HUES48 (cell line): Measurements from ENCODE around the gene USP47.

Source experiments
- H3K27ac ChIP-seq: one replicate; pipeline ENCODE4 v1.7.0; 2013; ENCODE audit warnings: low read depth, low read length, inconsistent platforms
- H3K27me3 ChIP-seq: 2 replicates; pipeline ENCODE4 v1.6.1; 2013; ENCODE audit warnings: mild to moderate bottlenecking, low read length; ENCODE audit not compliant: control insufficient read depth, insufficient read depth
- H3K36me3 ChIP-seq: 2 replicates; pipeline ENCODE4 v1.6.1; 2013; ENCODE audit warnings: low read length; ENCODE audit not compliant: control insufficient read depth, insufficient read depth
- H3K4me1 ChIP-seq: 2 replicates; pipeline ENCODE4 v1.6.1; 2013; ENCODE audit warnings: mild to moderate bottlenecking, low read length; ENCODE audit not compliant: control insufficient read depth, insufficient read depth
- H3K4me3 ChIP-seq: 2 replicates; pipeline ENCODE4 v1.5.1; 2013; ENCODE audit warnings: mild to moderate bottlenecking, low read depth, low read length
- H3K9ac ChIP-seq: 2 replicates; pipeline ENCODE4 v1.6.1; 2013; ENCODE audit warnings: mild to moderate bottlenecking, low read depth, low read length, moderate library complexity
- H3K9me3 ChIP-seq: 2 replicates; pipeline ENCODE4 v1.6.1; 2013; ENCODE audit warnings: low read length; ENCODE audit not compliant: control insufficient read depth, insufficient read depth

The USP47 gene

GRCh38 chr11:11967669-11968510 lies 126.1 kb downstream of the USP47 start:
- no peak overlapping the region for H3K9ac ChIP-seq
- no peaks in the 10 kb centered on the region for H3K9me3 ChIP-seq
- H3K4me3 ChIP-seq, result no peak overlapping the region
- peaks cover 6% of the 10 kb centered on the region; the same call in 1 of the 2 replicates for H3K36me3 ChIP-seq
- no peaks in the 10 kb centered on the region for H3K27me3 ChIP-seq
- no peak overlapping the region for H3K27ac ChIP-seq
- no peaks in the 10 kb centered on the region for H3K4me1 ChIP-seq

- peaks cover 4% of the 10 kb centered on the region; the same call in 1 of the 2 replicates for H3K36me3 ChIP-seq
- H3K27me3 ChIP-seq, result no peaks in the 10 kb centered on the region
Measured at GRCh38 chr11:11968511-11969280, 126.9 kb downstream of the USP47 start.

DNA sequence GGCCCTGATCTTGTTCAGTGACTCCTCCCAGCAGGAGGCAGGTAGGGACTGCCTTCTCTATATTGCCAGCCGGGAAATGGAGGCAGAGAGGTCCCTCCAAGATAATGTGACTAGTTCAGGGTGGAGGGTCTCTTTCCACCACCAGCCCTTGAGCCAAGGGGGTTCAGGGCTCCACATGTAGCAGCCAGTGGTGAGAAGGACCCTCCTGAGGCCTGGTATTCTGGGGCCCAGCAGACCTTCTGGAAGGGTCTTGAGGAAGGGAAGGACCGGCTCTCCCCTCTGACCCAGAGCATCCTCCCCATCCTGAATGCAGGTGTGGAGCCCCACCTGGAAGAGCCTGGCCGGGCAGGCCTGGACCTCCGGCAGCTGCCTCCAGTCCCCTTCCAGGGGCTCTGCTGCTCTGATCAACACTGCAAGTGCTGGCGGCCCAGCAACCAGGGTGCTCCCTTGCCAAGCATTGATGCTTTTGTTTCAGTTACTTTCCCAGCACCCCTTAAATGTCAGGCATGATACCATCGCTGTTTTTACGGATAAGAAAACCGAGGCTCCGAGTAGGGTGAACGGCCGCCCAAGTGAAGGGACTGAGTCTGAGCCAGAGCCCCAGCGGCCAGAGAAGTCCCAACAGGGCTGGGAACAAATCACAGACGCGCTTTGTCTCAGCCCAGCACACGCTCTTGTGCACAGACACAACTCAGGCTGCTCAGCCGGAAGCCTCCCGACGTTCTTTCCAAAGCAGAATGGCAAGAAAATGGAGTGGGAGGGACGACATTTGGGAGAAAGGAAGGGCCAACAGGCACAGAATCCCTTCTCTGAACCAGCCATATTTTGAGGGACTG lies 127.8 kb downstream of the USP47 start:
- no peak overlapping the region for H3K9ac ChIP-seq
- no peaks in the 10 kb centered on the region for H3K9me3 ChIP-seq
- no peak overlapping the region for H3K4me3 ChIP-seq
- H3K4me1 ChIP-seq, result no peaks in the 10 kb centered on the region
- no peaks in the 10 kb centered on the region for H3K36me3 ChIP-seq
- no peak overlapping the region for H3K27ac ChIP-seq
- no peaks in the 10 kb centered on the region for H3K27me3 ChIP-seq

More at GRCh38 chr11:11968511-11969280, 126.9 kb downstream of the USP47 start:
- Histone ChIP-seq H3K9ac (no peak overlapping the region), H3K4me1 (no peaks in the 10 kb centered on the region), H3K9me3 (no peaks in the 10 kb centered on the region), H3K4me3 (no peak overlapping the region), H3K27ac (no peak overlapping the region)

GRCh38 chr11:11970556-11970955 lies 128.8 kb downstream of the USP47 start:
- no peaks in the 10 kb centered on the region for H3K9me3 ChIP-seq
- H3K36me3 ChIP-seq, result no peaks in the 10 kb centered on the region
- no peaks in the 10 kb centered on the region for H3K27me3 ChIP-seq
- no peaks in the 10 kb centered on the region for H3K4me1 ChIP-seq
- no peak overlapping the region for H3K27ac ChIP-seq
- H3K9ac ChIP-seq, result no peak overlapping the region
- H3K4me3 ChIP-seq, result no peak overlapping the region

- Histone ChIP-seq H3K27ac (no peak overlapping the region), H3K4me3 (no peak overlapping the region), H3K4me1 (peaks cover 6% of the 10 kb centered on the region; the same call in 1 of the 2 replicates), H3K36me3 (no peaks in the 10 kb centered on the region), H3K9me3 (no peaks in the 10 kb centered on the region), H3K27me3 (no peaks in the 10 kb centered on the region), H3K9ac (no peak overlapping the region)
Measured at GRCh38 chr11:11971906-11972547, 130.3 kb downstream of the USP47 start.

DNA sequence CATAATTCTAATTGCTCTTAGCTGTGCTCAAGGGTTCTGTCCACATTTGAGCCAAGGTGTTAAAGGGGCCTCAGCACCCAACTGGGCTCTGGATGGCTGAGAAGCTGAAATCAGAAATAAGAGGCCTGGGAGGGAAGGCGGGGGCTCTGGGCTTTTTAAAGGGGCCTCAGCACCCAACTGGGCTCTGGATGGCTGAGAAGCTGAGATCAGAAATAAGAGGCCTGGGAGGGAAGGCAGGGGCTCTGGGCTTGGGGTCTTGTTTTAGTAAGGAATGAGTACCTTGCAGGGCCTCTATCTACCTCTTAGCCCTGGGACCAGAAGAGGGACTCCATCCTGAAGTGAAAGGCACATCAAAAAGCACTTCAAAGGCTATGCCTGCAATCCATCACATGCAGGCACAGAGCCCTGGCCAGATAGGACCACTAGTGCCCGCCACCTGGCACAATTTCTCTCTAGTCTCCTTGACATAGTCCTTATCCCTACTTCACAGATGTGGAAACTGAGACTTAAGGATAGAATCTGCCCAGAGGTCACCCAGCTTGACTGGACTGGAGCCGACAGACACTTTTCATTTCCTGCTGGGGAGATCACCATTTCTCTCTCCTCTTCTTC lies 131.1 kb downstream of the USP47 start:
- peaks cover 6% of the 10 kb centered on the region; the same call in 1 of the 2 replicates for H3K4me1 ChIP-seq
- no peaks in the 10 kb centered on the region for H3K9me3 ChIP-seq
- H3K36me3 ChIP-seq, result no peaks in the 10 kb centered on the region
- no peak overlapping the region for H3K27ac ChIP-seq
- H3K27me3 ChIP-seq, result no peaks in the 10 kb centered on the region
- no peak overlapping the region for H3K4me3 ChIP-seq
- no peak overlapping the region for H3K9ac ChIP-seq

- no peaks in the 10 kb centered on the region for H3K27me3 ChIP-seq
- H3K36me3 ChIP-seq, result no peaks in the 10 kb centered on the region
- peaks cover 6% of the 10 kb centered on the region; the same call in 1 of the 2 replicates for H3K4me1 ChIP-seq
- no peaks in the 10 kb centered on the region for H3K9me3 ChIP-seq
- no peak overlapping the region for H3K9ac ChIP-seq
- no peak overlapping the region for H3K4me3 ChIP-seq
- no peak overlapping the region for H3K27ac ChIP-seq
Measured at GRCh38 chr11:11973361-11973800, 131.6 kb downstream of the USP47 start.

DNA sequence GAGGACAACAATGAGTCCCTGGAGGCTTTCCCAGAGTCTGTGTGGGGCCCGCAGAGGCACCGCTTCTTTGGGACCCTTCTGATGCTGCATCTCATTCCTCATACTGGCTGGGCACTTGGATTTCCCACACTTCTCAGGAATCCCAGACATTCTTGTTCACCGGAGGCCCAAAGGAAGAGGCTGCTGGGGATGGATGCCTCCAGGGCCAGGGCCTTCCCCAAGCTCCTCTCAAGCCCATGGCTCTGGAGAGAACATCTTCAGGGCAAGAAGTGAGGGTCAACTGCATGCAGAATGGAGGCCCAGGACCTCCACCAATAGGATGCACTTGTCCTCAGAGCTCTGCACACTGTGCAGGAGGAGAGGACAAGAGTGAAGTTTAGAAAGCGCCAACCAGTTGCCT lies 132.1 kb downstream of the USP47 start:
- Histone ChIP-seq H3K27ac (no peak overlapping the region), H3K27me3 (no peaks in the 10 kb centered on the region), H3K36me3 (no peaks in the 10 kb centered on the region), H3K4me3 (no peak overlapping the region), H3K9ac (no peak overlapping the region), H3K9me3 (no peaks in the 10 kb centered on the region), H3K4me1 (peaks cover 6% of the 10 kb centered on the region; the same call in 1 of the 2 replicates)

DNA sequence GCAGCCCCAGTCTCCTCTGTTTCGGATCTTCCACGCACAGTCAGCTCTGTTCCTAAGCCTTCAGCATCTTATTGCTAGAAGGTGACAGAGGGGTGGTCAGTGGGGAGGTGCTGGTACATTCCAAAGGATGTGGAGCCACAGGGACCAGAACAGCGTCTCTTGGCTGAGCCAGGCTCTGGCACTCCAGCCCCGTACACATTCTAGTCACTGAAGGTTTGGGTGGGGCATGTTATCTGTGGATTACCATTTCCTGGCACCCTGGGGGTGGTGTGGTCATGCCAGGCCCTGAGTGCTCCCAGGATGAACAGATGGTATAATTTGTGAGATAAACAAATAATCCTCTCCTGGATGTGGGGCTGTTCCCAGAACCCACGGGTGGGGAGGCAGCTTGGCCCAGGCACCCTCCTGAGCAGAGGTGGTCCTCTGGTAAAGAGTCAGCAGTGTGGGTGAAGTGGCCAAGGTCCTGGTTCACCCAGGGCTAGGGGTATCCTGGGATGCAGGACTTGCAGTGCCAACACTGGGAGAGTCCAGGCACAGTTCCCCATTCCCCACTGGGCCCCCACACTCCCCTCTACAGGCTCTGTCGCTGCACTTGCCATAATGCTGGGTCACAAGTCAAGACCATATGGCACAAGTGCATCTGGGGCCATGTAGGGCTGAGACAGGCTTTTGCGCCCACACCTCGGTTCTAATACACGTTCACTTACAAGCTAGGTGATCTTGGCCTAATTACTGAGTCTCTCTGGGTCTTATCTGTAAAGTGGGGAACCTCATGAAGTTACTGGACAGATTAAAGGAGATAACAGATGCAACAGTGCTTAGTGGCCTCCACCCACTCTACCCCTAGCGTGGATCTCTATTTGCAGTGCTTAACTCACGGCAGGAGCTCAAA lies 133.7 kb downstream of the USP47 start:
- no peak overlapping the region for H3K9ac ChIP-seq
- no peak overlapping the region for H3K4me3 ChIP-seq
- H3K27ac ChIP-seq, result no peak overlapping the region
- H3K9me3 ChIP-seq, result no peaks in the 10 kb centered on the region
- peaks cover 6% of the 10 kb centered on the region; the same call in 1 of the 2 replicates for H3K4me1 ChIP-seq
- no peaks in the 10 kb centered on the region for H3K36me3 ChIP-seq
- H3K27me3 ChIP-seq, result no peaks in the 10 kb centered on the region
